Measurements from ENCODE around the gene MRPL58. TPM values are rescaled to one million over a fixed set of nuclear protein-coding genes. Genes with fewer than 3 reads are reported as not detected.

Gene MRPL58
- total RNA-seq, 1 experiment from 2014 or later, result 41.9 TPM

DNA sequence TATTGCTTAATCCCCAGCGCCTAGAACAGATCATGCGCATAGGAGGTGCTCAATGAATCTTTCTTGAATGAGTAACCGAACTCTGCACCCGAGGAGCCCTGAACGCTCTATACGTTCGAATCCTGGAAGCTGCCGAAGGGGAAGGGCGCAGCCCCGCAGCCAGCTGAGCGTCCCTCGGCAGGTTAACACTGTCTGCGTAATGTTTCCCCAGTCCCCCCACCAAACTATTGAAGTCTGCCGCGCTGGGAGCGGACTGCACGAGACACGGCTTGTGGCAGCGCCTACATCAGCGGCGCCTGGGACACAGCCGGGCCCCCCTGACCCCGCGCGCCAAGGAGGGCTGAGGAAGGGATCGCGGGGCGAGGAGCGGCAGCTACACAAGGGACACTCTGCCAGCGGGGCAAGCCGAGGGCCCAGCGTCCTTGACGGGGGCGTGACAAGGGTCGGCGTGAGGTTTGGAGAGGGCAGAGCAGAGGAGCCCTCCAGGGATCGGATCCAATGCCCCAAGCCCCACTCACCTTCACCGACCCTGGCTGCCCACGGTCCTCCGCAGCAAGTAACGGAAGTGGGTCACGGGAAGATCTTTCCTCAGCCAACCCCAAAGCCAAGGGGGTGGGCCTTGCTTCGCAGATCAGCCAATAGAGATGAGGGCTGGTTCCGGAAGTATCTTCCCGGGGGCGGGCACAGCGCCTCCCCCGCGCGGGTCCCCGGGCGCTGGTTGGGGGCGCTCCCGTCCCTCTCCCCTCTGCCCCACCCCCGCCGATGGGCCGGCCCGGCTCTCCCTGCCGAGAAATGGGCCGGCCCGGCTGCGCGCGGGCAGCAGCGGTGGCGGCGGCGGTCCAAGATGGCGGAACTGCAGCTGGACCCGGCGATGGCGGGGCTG, 34.2 kb downstream of the MRPL58 start, which contains the start of the genes ATP5PD and KCTD2:
Gene ATP5PD, minus strand, starts transcription at position 563 of the 883 bp plus-strand sequence. CDS start 4,319 bp downstream, outside the sequence.
Gene KCTD2, plus strand, starts transcription at position 819 of the 883 bp plus-strand sequence. Its CDS starts 26 bp downstream, at position 845.
- ChIA-PET CTCF (interaction anchor here (0.6 to 2.4 kb wide), 12 partner anchors 8 to 224 kb away, joined by 3 to 13 read pairs (median 4); partner anchors contain the start of genes HID1, MIF4GD, MRPL58 and OTOP2), POLR2A (interaction anchor here (0.7 to 2.3 kb wide), 6 partner anchors 10 to 173 kb away, joined by 3 to 9 read pairs (median 3); partner anchors contain the start of genes MRPL58 and NT5C)
- Mint-ChIP-seq H3K36me3 (peaks cover 27% of the 10 kb centered on the region), H3K4me1 (peaks cover 45% of the 10 kb centered on the region), H3K4me3 (peak within 1 kb of the TSS; percentile 99), H3K27ac (peak within 1 kb of the TSS; percentile 96), H3K9me3 (no peaks in the 10 kb centered on the region), H3K27me3 (ENCODE audit: low read depth) (no peaks in the 10 kb centered on the region)
- ATAC-seq (peak; percentile 95), DNase-seq (ENCODE audit: low spot score) (peak; percentile 97)
- TF ChIP-seq JAZF1 (CRISPR knock-in tag; IDR thresholded peaks at IDR 0.05) (no peak), CREB1 (CRISPR knock-in tag; IDR thresholded peaks at IDR 0.05) (0 out of 2 replicates have a peak, but pooled peaks have one; percentile 31), HMGA2 (CRISPR knock-in tag; IDR thresholded peaks at IDR 0.05) (no peak), SMAD3 (CRISPR knock-in tag; IDR thresholded peaks at IDR 0.05; ENCODE audit: borderline replicate concordance) (peak; percentile 86), KAT7 (CRISPR knock-in tag; IDR thresholded peaks at IDR 0.05; ENCODE audit: borderline replicate concordance) (peak; percentile 14; the same call in 1 of the 2 replicates), ZBTB21 (CRISPR knock-in tag; IDR thresholded peaks at IDR 0.05; ENCODE audit: borderline replicate concordance) (no peak; the same call in 1 of the 2 replicates), FOXP1 (CRISPR knock-in tag; IDR thresholded peaks at IDR 0.05; ENCODE audit: borderline replicate concordance) (peak; percentile 84; the same call in 1 of the 2 replicates), OVOL2 (CRISPR knock-in tag; IDR thresholded peaks at IDR 0.05; ENCODE audit: borderline replicate concordance) (no peak), NR1H2 (CRISPR knock-in tag; IDR thresholded peaks at IDR 0.05) (no peak), ZNF232 (CRISPR knock-in tag; IDR thresholded peaks at IDR 0.05) (peak; percentile 94), RELA (CRISPR knock-in tag; IDR thresholded peaks at IDR 0.05; ENCODE audit: borderline replicate concordance) (no peak), EMX1 (CRISPR knock-in tag; IDR thresholded peaks at IDR 0.05) (no peak), GTF2I (CRISPR knock-in tag; conservative IDR thresholded peaks at IDR 0.05) (no peak), NFYB (CRISPR knock-in tag; conservative IDR thresholded peaks at IDR 0.05; ENCODE audit: low read depth) (peak; percentile 93)
- TF ChIP-seq, protein P1, sequence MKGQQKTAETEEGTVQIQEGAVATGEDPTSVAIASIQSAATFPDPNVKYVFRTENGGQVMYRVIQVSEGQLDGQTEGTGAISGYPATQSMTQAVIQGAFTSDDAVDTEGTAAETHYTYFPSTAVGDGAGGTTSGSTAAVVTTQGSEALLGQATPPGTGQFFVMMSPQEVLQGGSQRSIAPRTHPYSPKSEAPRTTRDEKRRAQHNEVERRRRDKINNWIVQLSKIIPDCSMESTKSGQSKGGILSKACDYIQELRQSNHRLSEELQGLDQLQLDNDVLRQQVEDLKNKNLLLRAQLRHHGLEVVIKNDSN (CRISPR knock-in tag; IDR thresholded peaks at IDR 0.05), result no peak; the same call in 1 of the 2 replicates
- TF ChIP-seq, protein P2, sequence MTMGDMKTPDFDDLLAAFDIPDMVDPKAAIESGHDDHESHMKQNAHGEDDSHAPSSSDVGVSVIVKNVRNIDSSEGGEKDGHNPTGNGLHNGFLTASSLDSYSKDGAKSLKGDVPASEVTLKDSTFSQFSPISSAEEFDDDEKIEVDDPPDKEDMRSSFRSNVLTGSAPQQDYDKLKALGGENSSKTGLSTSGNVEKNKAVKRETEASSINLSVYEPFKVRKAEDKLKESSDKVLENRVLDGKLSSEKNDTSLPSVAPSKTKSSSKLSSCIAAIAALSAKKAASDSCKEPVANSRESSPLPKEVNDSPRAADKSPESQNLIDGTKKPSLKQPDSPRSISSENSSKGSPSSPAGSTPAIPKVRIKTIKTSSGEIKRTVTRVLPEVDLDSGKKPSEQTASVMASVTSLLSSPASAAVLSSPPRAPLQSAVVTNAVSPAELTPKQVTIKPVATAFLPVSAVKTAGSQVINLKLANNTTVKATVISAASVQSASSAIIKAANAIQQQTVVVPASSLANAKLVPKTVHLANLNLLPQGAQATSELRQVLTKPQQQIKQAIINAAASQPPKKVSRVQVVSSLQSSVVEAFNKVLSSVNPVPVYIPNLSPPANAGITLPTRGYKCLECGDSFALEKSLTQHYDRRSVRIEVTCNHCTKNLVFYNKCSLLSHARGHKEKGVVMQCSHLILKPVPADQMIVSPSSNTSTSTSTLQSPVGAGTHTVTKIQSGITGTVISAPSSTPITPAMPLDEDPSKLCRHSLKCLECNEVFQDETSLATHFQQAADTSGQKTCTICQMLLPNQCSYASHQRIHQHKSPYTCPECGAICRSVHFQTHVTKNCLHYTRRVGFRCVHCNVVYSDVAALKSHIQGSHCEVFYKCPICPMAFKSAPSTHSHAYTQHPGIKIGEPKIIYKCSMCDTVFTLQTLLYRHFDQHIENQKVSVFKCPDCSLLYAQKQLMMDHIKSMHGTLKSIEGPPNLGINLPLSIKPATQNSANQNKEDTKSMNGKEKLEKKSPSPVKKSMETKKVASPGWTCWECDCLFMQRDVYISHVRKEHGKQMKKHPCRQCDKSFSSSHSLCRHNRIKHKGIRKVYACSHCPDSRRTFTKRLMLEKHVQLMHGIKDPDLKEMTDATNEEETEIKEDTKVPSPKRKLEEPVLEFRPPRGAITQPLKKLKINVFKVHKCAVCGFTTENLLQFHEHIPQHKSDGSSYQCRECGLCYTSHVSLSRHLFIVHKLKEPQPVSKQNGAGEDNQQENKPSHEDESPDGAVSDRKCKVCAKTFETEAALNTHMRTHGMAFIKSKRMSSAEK (CRISPR knock-in tag; IDR thresholded peaks at IDR 0.05; ENCODE audit: borderline replicate concordance), result no peak
- TF ChIP-seq, protein P3, sequence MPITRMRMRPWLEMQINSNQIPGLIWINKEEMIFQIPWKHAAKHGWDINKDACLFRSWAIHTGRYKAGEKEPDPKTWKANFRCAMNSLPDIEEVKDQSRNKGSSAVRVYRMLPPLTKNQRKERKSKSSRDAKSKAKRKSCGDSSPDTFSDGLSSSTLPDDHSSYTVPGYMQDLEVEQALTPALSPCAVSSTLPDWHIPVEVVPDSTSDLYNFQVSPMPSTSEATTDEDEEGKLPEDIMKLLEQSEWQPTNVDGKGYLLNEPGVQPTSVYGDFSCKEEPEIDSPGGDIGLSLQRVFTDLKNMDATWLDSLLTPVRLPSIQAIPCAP (CRISPR knock-in tag; IDR thresholded peaks at IDR 0.05), result no peak
- TF ChIP-seq, protein P4, sequence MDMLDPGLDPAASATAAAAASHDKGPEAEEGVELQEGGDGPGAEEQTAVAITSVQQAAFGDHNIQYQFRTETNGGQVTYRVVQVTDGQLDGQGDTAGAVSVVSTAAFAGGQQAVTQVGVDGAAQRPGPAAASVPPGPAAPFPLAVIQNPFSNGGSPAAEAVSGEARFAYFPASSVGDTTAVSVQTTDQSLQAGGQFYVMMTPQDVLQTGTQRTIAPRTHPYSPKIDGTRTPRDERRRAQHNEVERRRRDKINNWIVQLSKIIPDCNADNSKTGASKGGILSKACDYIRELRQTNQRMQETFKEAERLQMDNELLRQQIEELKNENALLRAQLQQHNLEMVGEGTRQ (CRISPR knock-in tag; IDR thresholded peaks at IDR 0.05), result no peak
- TF ChIP-seq, protein P5, sequence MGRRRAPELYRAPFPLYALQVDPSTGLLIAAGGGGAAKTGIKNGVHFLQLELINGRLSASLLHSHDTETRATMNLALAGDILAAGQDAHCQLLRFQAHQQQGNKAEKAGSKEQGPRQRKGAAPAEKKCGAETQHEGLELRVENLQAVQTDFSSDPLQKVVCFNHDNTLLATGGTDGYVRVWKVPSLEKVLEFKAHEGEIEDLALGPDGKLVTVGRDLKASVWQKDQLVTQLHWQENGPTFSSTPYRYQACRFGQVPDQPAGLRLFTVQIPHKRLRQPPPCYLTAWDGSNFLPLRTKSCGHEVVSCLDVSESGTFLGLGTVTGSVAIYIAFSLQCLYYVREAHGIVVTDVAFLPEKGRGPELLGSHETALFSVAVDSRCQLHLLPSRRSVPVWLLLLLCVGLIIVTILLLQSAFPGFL (CRISPR knock-in tag; IDR thresholded peaks at IDR 0.05; ENCODE audit: borderline replicate concordance), result no peak
- TF ChIP-seq, protein P6, sequence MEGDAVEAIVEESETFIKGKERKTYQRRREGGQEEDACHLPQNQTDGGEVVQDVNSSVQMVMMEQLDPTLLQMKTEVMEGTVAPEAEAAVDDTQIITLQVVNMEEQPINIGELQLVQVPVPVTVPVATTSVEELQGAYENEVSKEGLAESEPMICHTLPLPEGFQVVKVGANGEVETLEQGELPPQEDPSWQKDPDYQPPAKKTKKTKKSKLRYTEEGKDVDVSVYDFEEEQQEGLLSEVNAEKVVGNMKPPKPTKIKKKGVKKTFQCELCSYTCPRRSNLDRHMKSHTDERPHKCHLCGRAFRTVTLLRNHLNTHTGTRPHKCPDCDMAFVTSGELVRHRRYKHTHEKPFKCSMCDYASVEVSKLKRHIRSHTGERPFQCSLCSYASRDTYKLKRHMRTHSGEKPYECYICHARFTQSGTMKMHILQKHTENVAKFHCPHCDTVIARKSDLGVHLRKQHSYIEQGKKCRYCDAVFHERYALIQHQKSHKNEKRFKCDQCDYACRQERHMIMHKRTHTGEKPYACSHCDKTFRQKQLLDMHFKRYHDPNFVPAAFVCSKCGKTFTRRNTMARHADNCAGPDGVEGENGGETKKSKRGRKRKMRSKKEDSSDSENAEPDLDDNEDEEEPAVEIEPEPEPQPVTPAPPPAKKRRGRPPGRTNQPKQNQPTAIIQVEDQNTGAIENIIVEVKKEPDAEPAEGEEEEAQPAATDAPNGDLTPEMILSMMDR (IDR thresholded peaks at IDR 0.05), result no peak
- TF ChIP-seq, protein P7, sequence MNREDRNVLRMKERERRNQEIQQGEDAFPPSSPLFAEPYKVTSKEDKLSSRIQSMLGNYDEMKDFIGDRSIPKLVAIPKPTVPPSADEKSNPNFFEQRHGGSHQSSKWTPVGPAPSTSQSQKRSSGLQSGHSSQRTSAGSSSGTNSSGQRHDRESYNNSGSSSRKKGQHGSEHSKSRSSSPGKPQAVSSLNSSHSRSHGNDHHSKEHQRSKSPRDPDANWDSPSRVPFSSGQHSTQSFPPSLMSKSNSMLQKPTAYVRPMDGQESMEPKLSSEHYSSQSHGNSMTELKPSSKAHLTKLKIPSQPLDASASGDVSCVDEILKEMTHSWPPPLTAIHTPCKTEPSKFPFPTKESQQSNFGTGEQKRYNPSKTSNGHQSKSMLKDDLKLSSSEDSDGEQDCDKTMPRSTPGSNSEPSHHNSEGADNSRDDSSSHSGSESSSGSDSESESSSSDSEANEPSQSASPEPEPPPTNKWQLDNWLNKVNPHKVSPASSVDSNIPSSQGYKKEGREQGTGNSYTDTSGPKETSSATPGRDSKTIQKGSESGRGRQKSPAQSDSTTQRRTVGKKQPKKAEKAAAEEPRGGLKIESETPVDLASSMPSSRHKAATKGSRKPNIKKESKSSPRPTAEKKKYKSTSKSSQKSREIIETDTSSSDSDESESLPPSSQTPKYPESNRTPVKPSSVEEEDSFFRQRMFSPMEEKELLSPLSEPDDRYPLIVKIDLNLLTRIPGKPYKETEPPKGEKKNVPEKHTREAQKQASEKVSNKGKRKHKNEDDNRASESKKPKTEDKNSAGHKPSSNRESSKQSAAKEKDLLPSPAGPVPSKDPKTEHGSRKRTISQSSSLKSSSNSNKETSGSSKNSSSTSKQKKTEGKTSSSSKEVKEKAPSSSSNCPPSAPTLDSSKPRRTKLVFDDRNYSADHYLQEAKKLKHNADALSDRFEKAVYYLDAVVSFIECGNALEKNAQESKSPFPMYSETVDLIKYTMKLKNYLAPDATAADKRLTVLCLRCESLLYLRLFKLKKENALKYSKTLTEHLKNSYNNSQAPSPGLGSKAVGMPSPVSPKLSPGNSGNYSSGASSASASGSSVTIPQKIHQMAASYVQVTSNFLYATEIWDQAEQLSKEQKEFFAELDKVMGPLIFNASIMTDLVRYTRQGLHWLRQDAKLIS (CRISPR knock-in tag; IDR thresholded peaks at IDR 0.05; ENCODE audit: borderline replicate concordance), result peak; percentile 77; the same call in 1 of the 2 replicates

Data from WTC11 (cell line).